IMR-90 (cell line): ENCODE measurements around the gene FAM170A. TPM values are rescaled to one million over a fixed set of nuclear protein-coding genes. Genes with fewer than 3 reads are reported as not detected.

Experiments used
- ATAC-seq: fragments of 200-7000 bp; cut with Tn5 transposase; 2 replicates; pipeline ENCODE4 v1.9.1; 2020; ENCODE audit warnings: low read depth, mild to moderate bottlenecking, moderate library complexity
- BruUV-seq: library from RNA; stranded (reverse); fragments of 400-500 nt; replicated peaks from 2 replicates; lab custom pipeline; 2021; lab: Mats Ljungman, UMichigan
- CTCF ChIA-PET: fragments of 300-600 bp; formaldehyde crosslinking; extraction: SDS; loops from one replicate; lab custom pipeline; 2021; ENCODE audit warnings: antibody characterized with exemption; lab: Yijun Ruan, JAX
- POLR2A ChIA-PET: fragments of 300-600 bp; sonication (Branson Sonifier 250); formaldehyde crosslinking; loops from one replicate; lab custom pipeline; 2022; ENCODE audit warnings: antibody characterized with exemption; ENCODE audit not compliant: unreplicated experiment; lab: Charles Lee
- DNase-seq: peaks from one replicate; pipeline ENCODE4 v3.0.0; 2013
- H2AFZ ChIP-seq: replicated peaks from 2 replicates; pipeline ENCODE3; 2013; ENCODE audit warnings: low read length, mild to moderate bottlenecking; ENCODE audit not compliant: poor library complexity
- H2AK5ac ChIP-seq: 2 replicates; pipeline ENCODE4 v1.6.1; 2013; ENCODE audit warnings: low read depth, low read length, inconsistent platforms
- H2AK9ac ChIP-seq: replicated peaks from 2 replicates; pipeline ENCODE3; 2013; ENCODE audit warnings: mild to moderate bottlenecking, low read depth, low read length, moderate library complexity; ENCODE audit not compliant: poor library complexity
- H2BK120ac ChIP-seq: 2 replicates; pipeline ENCODE4 v1.6.1; 2013; ENCODE audit warnings: low read depth, low read length, inconsistent platforms
- H2BK15ac ChIP-seq: 3 replicates; pipeline ENCODE4 v1.6.1; 2013; ENCODE audit warnings: low read depth, low read length, inconsistent platforms
- H2BK20ac ChIP-seq: 2 replicates; pipeline ENCODE4 v1.6.1; 2013; ENCODE audit warnings: low read depth, mild to moderate bottlenecking, inconsistent platforms, low read length, moderate library complexity
- H2BK5ac ChIP-seq: 2 replicates; pipeline ENCODE4 v1.6.1; 2013; ENCODE audit warnings: mild to moderate bottlenecking, low read depth, low read length, inconsistent platforms; ENCODE audit not compliant: poor library complexity, severe bottlenecking
- H3K14ac ChIP-seq: replicated peaks from 2 replicates; pipeline ENCODE4 v1.6.1; 2013; ENCODE audit warnings: low read depth, low read length, inconsistent platforms
- H3K18ac ChIP-seq: 2 replicates; pipeline ENCODE4 v1.6.1; 2013; ENCODE audit warnings: low read depth, low read length, control low read depth
- H3K23ac ChIP-seq: 2 replicates; pipeline ENCODE4 v1.6.1; 2013; ENCODE audit warnings: low read depth, low read length, inconsistent platforms
- H3K27ac ChIP-seq: 2 replicates; pipeline ENCODE4 v1.5.1; 2013; ENCODE audit warnings: mild to moderate bottlenecking, control low read depth, low read length; ENCODE audit not compliant: insufficient read depth
- H3K27me3 ChIP-seq: 2 replicates; pipeline ENCODE4 v1.6.1; 2013; ENCODE audit warnings: low read length; ENCODE audit not compliant: control insufficient read depth, insufficient read depth
- H3K36me3 ChIP-seq: 2 replicates; pipeline ENCODE4 v1.6.1; 2013; ENCODE audit warnings: low read length, mixed read lengths; ENCODE audit not compliant: control insufficient read depth, insufficient read depth
- H3K4ac ChIP-seq: 2 replicates; pipeline ENCODE4 v1.6.1; 2013; ENCODE audit warnings: low read depth, low read length, inconsistent platforms
- H3K4me1 ChIP-seq: 2 replicates; pipeline ENCODE4 v1.6.1; 2013; ENCODE audit warnings: low read length, mixed read lengths; ENCODE audit not compliant: control insufficient read depth, insufficient read depth
- H3K4me2 ChIP-seq: 2 replicates; pipeline ENCODE4 v1.6.1; 2013; ENCODE audit warnings: low read depth, mild to moderate bottlenecking, control low read depth, low read length, moderate library complexity
- H3K4me3 ChIP-seq: 2 replicates; pipeline ENCODE4 v1.5.1; 2013; ENCODE audit warnings: low read depth, mild to moderate bottlenecking, control low read depth, low read length, moderate library complexity; ENCODE audit not compliant: insufficient read depth
- H3K56ac ChIP-seq: 2 replicates; pipeline ENCODE4 v1.6.1; 2013; ENCODE audit warnings: low read length, inconsistent platforms; ENCODE audit not compliant: insufficient read depth; ENCODE audit errors: extremely low read depth
- H3K79me1 ChIP-seq, 2 experiments: 2 replicates each; pipeline ENCODE4 v1.6.1; 2013; ENCODE audit warnings: low read length in 2 of 2, inconsistent platforms in 1 of 2, low read depth in 1 of 2
- H3K9ac ChIP-seq: 2 replicates; pipeline ENCODE4 v1.6.1; 2013; ENCODE audit warnings: low read depth, low read length, control low read depth
- H3K9me1 ChIP-seq: 2 replicates; pipeline ENCODE4 v1.6.1; 2013; ENCODE audit warnings: low read length, inconsistent platforms; ENCODE audit not compliant: insufficient read depth
- H3K9me3 ChIP-seq: 2 replicates; pipeline ENCODE4 v1.6.1; 2013; ENCODE audit warnings: low read length; ENCODE audit not compliant: control insufficient read depth, insufficient read depth
- H4K20me1 ChIP-seq: 2 replicates; pipeline ENCODE4 v1.6.1; 2013; ENCODE audit warnings: low read length, inconsistent platforms; ENCODE audit not compliant: insufficient read depth
- H4K5ac ChIP-seq: 2 replicates; pipeline ENCODE4 v1.6.1; 2013; ENCODE audit warnings: mild to moderate bottlenecking, low read depth, low read length, control low read depth
- H4K8ac ChIP-seq, 2 experiments: 2 replicates each; pipeline ENCODE4 v1.6.1; 2013; ENCODE audit warnings: low read depth in 2 of 2, low read length in 2 of 2, control low read depth in 1 of 2, inconsistent platforms in 1 of 2
- H4K91ac ChIP-seq: 2 replicates; pipeline ENCODE4 v1.6.1; 2013; ENCODE audit warnings: low read depth, low read length, inconsistent platforms; ENCODE audit not compliant: insufficient read depth
- CEBPB ChIP-seq: IDR thresholded peaks from 2 replicates; pipeline ENCODE4 v1.6.1; 2012; ENCODE audit warnings: low read depth, low read length, improper control_type of control experiment
- RAD21 ChIP-seq: IDR thresholded peaks from 2 replicates; pipeline ENCODE4 v1.6.1; 2012; ENCODE audit warnings: low read length, improper control_type of control experiment
- WGBS, 2 experiments: methylation state at CpG; one replicate each; pipeline versions ENCODE4 v1.1.5 to v1.1.7; 2013; ENCODE audit warnings: missing lambda C conversion rate in 2 of 2; ENCODE audit not compliant: insufficient read length in 1 of 2; ENCODE audit errors: extremely low coverage in 2 of 2; 5-methylcytosine and 5-hydroxymethylcytosine counted together
- dilution Hi-C: fragments of 300-500 bp; cut with HindIII; formaldehyde crosslinking; loops from one replicate; pipeline ENCODE4 v1.14.3; 2018; ENCODE audit warnings: low sequenced_read_pairs; ENCODE audit not compliant: unreplicated experiment
- in situ Hi-C: fragments of 300-500 bp; cut with MboI; formaldehyde crosslinking; loops from 3 replicates; pipeline ENCODE4 v1.14.3; 2019; ENCODE audit warnings: low sequenced_read_pairs, inconsistent platforms, mixed read lengths
- intact Hi-C: fragments of 100-400 bp; cut with micrococcal nuclease; formaldehyde crosslinking; loops from 2 replicates; pipeline ENCODE4 v1.10.0; 2022
- polyA plus RNA-seq, 3 experiments: library from polyadenylated mRNA; depleted of rRNA; stranded (reverse); fragments of >200 nt; gene quantifications; 2 replicates each; pipeline ENCODE4 v1.2.3, GENCODE V29; 2012; ENCODE audit warnings: low replicate concordance in 1 of 3
- total RNA-seq: library from RNA; depleted of rRNA; stranded (reverse); fragments of >200 nt; gene quantifications from 2 replicates; pipeline ENCODE4 v1.2.3, GENCODE V29; 2012

Gene FAM170A
- total and polyA plus RNA-seq, 2 of the 4 experiments (the other 2 are of a cell fraction): not detected

- no CpG with 5 or more reads among the region's 2 CpGs for WGBS, 2 experiments
- Histone ChIP-seq H2BK120ac (no peak overlapping the region), H3K23ac (no peak overlapping the region), H3K4me2 (no peak overlapping the region), H2AK9ac (no peak overlapping the region), H2AK5ac (no peak overlapping the region), H3K9ac (no peak overlapping the region), H4K8ac (no peak overlapping the region), H3K4ac (no peak overlapping the region), H3K27ac (no peak overlapping the region), H2BK15ac (no peak overlapping the region), H3K14ac (no peak overlapping the region), H2BK20ac (no peak overlapping the region), H3K56ac (no peak overlapping the region), H3K27me3 (no peaks in the 10 kb centered on the region), H2BK5ac (no peak overlapping the region), H4K91ac (no peak overlapping the region), H3K18ac (no peak overlapping the region), H4K20me1 (no peaks in the 10 kb centered on the region), H3K9me1 (no peaks in the 10 kb centered on the region), H4K5ac (no peak overlapping the region), H3K4me3 (no peak overlapping the region), H2AFZ (no peak overlapping the region), H3K36me3 (no peaks in the 10 kb centered on the region), H3K9me3 (no peaks in the 10 kb centered on the region), H3K79me1 (no peaks in the 10 kb centered on the region), H3K4me1 (no peaks in the 10 kb centered on the region)
- POLR2A ChIA-PET: no interaction called here
- TF ChIP-seq RAD21 (no peak), CEBPB (peak; percentile 53)
- DNase-seq: no peak
- intact Hi-C loops: no loop called here
- no peak for ATAC-seq
- CTCF ChIA-PET: no interaction called here
- dilution Hi-C loops: no loop called here
- no TSS peak for BruUV-seq
- in situ Hi-C loops: no loop called here
Observed at GRCh38 chr5:119614838-119615237, 14.5 kb upstream of the FAM170A start.
